Activated CD4-positive, alpha-beta T cell treated with anti-CD3 and anti-CD28 coated beads for 48 hours (primary cell): ENCODE data around the gene PSIP1.
"Not testable (repeated sequence)": the region's sequence is repeated elsewhere in the genome, so short reads cannot be mapped to it uniquely, and the experiment has no call there.

Experiments used
- DNase-seq: peaks from one replicate; pipeline ENCODE4 v3.0.0-alpha.2; 2020

PSIP1 gene

DNA sequence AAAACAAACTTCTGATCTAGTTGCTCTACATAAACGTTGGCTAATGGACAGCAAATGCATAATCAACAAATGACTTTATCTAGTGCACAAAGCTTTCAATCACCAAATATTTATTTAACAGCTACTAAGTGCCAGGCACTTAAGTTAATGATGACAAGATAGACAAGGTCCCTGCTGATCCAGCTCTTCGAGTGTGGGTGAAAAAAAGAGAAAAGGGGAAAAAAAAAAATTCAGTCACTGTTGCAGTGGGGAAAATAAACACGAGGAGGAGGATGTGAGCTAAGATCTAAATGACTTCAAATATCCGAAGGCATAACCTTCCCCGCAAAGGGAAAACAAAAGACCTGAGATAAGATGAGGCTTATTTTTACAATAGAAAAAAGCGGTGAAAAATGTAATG, 9.6 kb downstream of the PSIP1 start:
- no peak for DNase-seq

DNA sequence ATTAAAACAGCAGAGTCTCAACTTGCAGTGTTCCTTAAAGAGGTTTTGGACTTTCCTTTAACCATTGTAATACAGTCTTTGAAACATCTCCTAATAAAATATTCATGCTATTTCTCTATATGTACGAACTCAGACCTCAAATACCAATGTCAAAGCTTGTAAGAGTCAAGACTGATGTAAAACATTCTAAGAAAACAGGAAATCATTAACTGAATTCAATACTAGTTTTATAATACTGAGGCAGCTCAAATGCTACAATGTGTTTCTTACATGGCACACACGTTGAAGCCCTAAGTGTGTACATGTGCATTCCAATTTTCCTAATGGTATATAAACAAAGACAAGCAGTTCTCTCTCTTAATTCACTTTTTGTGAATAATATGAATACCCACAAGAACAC, 11.6 kb downstream of the PSIP1 start:
- no peak for DNase-seq

DNA sequence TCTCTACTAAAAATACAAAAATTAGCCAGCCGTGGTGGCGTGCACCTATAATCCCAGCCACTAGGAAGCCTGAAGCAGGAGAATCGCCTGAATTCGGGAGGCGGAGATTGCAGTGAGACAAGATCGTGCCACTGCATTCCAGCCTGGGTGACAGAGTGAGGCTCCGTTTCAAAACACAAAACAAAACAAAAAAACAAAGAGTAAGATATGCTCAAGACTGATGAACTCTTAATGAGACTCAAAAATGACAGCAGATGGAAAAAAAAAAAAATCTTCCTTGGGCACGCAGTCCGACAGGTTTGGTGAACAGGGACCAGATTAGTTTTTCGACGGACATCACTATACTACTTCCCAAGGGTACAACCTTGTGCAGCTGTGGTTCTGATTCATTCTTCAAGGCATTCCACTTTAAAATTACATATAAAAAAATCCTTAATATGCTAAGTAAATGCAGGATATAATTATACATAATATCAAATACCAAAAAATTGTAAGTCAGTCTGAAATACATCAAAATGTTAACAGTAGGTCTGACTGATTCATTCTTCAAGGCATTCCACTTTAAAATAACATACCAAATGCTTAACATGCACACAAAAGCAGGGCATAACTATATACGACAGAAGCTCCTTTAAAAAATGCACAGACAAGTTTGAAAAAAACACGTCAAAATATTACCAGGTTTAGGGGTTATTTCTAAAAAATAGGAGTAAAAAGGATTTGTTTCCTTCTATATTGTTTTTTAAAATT, 12.3 kb downstream of the PSIP1 start:
- DNase-seq = no peak

DNA sequence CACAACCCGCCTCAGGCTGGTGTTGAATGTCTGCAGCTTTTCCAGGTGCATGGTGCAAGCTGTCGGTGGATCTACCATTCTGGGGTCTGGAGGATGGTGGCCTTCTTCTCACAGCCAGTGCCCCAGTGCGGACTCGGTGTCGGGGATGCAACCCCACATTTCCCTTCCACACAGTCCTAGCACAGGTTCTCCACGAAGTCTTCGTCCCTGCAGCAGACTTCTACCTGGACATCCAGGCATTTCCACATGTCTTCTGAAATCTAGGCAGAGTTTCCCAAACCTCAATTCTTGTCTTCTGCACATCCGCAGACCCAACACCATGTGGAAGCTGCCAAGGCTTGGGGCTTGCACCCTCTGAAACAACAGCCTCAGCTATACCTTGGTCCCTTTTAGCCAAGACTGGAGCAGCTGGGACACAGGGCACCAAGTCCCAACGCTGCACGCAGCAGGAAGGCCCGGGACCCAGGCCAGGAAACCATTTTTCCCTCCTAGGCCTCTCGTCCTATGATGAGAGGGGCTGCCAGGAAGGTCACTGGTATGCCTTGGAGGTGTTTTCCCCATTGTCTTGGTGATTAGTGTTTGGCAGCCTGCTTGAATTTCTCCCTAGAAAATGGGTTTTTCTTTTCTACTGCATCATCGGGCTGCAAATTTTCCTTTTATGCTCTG, 18.2 kb downstream of the PSIP1 start:
- no peak for DNase-seq

DNA sequence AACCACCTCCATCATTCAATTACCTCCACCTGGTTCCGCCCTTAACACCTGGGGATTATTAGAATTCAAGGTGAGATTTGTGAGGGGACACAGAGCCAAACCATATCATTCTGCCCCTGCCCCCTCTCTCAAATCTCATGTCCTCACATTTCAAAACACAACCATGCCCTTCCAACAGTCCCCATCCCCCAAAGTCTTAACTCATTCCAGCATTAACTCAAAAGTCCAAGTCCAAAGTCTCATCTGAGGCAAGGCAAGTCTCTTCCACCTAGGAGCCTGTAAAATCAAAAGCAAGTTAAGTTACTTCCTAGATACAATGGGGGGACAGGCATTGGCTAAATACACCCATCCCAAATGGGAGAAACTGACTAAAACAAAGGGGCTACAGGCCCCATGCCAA, 18.8 kb downstream of the PSIP1 start:
- DNase-seq = no peak

DNA sequence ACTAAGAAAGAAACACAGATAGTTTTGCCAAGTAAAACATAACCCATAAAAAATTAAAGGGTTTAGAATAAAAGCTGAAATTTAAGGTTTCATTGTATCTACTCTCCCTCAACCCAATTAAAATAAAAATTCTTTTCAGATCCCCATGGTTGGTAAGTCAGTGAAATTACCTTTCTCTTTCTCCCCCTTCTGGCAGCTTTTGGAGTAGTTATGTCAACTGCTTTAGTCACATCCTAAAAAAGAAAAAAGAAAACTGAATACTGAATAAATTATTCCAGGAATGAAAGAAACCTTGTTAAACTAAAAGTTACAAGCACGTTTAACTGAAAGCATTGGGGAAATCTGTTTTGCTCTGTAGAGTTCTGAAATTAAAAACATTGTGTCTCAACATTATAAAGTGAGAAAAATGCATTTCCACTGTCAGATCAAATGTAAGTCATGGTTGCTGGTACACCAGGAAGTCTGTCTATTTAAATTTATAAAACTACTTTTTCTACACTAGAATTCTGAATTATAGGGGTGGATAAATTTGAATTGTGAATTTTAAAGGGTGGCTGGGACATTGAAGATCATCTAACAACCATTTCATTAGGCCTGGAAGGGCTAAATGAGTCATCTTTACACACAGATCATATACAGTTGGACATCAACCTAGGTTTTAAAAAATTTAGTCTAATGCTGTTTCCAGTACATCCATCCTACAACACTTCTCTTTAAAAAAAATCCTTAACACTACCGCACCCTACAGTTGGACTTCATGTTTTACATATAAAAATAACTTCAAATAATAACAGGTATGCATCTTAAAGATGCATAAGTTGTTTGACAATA, 24.7 kb downstream of the PSIP1 start:
- DNase-seq = no peak

DNA sequence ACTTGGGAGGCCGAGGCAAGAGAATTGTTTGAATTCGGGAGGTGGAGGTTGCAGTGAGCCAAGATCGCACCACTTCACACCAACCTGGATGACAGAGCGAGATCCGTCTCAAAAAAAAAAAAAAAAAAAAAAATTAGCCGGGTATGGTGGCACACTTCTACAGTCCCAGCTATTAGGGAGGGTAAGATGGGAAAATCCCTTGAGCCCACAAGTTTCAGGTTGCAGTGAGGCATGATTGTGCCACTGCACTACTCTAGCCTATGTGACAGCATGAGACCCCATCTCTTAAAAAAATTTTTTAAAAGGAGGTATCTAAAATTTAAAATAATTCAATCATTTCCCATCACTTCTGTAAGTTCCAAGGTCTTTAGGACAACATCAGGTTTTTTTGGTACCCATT, 26.0 kb downstream of the PSIP1 start:
- no peak for DNase-seq

DNA sequence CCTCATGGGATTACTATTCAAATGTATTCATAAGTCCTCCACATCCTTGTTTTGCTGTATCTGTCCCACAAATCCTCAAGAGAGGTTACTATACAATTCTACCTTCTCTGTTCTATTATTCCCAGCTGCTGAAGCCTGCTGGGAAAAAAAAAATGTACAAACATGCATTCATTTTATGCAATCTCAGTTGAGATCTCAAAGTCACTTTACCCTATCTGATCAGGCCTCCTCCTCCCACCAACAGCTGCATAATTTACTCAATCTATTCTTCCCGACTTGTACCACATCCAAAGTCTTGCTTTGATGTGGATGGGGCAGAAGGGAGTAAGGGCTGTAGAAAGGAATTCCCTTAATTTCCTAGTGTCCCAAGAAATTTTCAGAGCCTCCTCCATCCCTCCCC, 28.6 kb downstream of the PSIP1 start:
- DNase-seq = no peak

DNA sequence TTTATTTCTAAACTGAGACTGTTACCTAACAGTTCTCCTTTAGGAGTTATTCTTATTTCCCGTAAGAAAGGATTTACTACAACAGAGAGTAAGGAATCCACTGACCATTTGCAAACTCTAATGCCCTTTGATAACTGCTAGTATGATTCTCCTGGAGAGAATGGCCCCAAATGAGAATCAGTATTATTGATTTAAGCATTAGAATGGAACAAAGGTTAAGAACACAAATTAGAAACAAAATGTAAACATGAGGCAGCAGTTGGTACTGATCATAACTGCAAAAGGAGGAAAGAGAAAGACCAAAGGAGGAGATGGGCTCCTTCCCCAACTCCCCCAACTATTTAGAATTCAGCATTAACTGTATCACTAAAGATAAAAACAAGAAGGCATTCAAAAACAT, 30.7 kb downstream of the PSIP1 start:
- no peak for DNase-seq

DNA sequence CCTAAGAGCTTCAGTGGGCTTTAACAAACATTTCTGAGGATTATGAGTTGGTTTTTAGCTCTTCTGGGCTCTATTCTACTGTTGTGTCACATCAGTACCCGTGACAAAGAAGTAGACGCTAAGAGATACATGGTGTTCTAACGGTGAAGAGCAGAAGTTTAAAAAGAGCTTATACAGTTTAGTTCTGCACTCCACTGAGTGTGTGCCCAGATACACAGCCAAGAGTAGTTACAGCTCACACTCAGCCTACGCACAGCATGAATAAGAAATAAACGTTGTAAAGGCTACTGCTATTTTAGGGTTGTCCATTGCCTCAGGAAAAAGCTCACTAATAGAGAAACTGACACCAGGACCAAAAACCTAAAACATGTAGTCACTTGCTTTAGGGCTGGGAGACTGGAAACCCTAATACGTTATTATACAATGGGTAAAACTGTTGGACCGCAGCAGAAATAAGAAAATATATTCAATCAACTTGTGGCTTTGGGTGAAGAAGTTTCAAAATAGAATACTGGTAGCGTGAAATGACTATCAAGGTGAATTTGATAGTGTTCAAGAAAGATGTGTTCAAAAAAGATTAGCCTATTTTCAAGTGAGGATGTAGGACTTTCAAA, 34.7 kb downstream of the PSIP1 start:
- DNase-seq = no peak

DNA sequence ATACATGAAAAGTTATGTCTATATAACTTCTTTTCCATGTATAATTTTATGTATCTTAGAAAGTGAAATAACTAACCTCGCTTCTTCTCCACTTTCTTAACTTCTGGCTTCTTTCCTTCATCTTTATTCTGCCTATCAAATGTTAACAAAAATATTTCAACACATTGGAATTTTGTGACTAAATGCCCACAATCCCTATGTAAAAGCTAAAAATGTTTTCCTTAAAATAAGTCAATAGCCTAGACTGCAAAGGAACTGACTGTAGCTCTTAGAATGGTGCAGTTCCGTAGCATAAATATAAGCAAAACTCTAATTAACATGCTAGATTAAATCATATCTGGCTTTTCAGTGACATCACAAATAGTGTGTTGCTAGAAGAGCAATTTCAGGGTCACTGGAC, 40.9 kb downstream of the PSIP1 start:
- DNase-seq = no peak

DNA sequence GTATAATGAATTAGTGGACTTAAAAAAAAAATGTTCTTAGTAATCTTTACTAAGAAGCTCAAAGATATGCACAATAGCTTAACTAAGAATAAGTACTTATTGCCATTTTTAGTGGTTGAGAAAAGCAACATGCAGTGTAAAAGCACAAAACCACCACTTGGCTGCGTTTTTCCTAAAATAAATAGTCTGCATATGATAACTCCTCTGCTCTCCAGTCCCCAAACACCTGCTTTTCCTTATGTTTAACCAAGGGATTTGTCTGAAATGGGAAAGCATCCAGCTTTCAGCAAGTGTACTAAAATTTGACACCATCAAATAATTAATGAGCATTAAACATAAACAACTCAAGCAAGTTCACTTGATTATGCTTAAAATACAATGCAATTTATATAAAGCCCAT, 41.4 kb downstream of the PSIP1 start:
- no peak for DNase-seq

DNA sequence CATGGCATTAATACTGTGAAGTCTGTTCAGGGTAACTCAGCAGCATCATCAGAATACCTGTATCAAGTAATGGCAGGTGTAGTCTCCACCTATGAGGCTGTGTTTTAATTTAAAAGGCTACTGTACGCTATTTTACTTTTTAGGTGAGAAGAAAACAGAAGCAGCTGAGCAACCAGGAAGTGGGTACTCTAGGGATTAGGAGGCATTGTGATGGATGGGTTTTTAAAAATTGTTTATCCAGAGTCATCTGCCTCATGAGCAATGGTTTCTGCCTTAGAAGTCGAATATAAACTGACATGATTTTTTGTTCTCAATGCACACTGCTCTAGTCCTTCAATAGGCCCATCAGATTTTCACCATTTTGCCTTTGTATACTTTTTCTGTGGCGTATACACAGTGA, 42.6 kb downstream of the PSIP1 start:
- no peak for DNase-seq

DNA sequence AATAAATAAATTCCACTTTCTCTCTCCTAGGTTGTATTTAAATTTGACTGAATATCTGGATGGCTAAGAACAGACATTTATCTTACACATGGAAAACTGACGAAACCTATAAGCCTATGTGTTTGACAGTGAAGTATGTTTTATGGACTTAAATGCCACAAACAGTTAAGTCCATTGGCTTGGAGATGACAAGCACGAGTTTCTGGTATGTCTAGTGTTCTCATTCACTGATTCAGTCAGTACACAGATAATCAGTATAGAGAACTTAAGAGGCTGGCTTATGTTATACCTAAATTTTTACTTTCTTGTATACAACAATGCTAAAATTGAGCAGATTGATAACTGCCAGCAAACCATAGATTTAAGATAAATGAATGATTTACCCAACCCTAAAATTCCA, 49.2 kb downstream of the PSIP1 start:
- DNase-seq = no peak

DNA sequence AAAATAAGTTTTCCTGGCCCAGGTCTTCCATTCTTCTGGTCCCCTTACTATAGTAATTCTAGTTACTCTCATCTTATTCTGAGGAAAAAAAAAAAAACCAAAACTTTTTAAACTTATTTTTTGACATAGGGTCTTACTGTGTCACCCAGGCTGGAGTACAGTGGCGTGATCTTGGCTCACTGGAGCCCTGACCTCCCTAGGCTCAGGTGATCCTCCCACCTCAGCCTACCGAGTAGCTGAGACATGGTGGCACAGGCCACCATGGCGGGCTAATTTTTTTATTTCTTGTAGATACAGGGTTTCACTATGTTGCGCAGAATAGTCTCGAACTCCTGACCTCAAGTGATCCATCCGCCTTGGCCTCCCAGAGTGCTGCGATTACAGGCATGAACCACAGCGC, 49.7 kb downstream of the PSIP1 start:
- DNase-seq = no peak

DNA sequence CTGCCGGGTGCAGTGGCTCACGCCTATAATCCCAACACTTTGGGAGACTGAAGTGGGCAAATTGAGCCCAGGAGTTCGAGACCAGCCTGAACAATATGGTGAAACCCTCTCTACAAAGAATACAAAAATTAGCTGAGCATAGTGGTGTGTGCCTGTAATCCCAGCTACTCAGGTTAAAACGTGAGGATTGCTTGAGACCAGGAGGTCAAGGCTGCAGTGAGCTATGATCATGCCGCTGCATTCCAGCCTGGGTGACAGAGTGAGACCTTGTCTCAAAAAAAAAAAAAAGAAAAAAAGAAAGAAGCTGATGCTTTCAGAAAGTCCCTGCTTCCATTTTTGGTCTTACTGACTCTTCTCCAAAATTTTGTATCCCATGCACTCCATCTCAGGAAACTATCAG, 56.8 kb downstream of the PSIP1 start:
- DNase-seq = no peak

DNA sequence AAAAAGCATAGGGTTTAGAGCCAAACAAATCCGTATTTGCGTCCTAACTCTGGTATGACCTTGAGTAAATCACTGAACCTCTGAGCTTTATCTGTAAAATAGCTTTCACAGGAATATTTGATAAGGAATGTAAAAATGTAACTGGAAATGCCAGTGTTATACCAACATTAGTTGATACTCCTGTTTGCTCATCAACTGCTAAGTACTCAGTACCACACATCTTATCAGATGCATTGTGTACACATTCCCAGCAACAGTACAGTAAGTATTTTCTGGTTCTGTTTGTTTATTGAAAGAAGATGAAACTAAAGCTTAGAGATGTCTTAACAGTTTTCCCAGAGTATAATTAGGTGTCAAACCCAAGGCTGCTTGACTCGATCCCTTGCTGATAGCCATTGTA, 66.6 kb downstream of the PSIP1 start:
- no peak for DNase-seq

DNA sequence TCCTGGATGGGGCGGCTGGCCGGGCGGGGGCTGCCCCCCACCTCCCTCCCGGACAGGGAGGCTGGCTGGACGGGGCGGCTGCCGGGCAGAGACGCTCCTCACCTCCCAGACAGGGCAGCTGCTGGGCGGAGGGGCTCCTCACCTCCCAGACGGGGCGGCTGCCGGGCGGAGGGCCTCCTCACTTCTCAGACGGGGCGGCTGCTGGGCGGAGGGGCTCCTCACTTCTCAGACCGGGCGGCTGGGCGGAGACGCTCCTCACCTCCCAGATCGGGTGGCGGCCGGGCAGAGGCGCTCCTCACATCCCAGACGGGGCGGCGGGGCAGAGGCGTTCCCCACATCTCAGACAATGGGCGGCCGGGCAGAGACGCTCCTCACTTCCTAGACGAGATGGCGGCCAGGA, 68.5 kb downstream of the PSIP1 start:
- DNase-seq = not testable (repeated sequence)

DNA sequence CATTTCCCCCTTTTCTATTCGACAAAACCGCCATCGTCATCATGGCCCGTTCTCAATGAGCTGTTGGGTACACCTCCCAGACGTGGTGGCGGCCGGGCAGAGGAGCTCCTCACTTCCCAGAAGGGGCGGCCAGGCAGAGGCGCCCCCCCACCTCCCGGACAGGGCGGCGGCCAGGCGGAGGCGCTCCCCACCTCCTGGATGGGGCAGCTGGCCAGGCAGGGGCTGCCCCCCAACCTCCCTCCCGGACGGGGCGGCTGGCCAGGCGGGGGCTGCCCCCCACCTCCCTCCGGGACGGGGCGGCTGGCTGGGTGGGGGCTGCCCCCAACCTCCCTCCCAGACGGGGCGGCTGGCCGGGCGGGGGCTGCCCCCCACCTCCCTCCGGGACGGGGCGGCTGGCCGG, 68.9 kb downstream of the PSIP1 start:
- DNase-seq = not testable (repeated sequence)

DNA sequence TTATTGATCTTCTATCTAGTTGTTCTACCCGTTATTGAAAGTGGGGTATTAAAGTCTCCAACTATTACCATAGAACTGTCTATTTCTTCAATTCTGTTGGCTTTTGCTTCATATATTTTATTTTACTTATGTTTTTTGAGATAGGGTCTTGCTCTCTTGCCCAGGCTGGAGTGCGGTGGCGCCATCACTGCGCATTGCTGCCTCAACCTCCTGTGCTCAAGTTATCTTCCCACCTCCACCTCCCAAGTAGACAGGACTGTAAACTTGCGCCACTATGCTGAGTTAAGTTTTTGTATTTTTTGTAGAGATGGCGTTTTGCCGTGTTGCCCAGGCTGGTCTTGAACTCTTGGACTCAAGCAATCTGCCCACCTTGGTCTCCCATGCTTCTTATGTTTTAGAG, 71.9 kb downstream of the PSIP1 start:
- no peak for DNase-seq

DNA sequence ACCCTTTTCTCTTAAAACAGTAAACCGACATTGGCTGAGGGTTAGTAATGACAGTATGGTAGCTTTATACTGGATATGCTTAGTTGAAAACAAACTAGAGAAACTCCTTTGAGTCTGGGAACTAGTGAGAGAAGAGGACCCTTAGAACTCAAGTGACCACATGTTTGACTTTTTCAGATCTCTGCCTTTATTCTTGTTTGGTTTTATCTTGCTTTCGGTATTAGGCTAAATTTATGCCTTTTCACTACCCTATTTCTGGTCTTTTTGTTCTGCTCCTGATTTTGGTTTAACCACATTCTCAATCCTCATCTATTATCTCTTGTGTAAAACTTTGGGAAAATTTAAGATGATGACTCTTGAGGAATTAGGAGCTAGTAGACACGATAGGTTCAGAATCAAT, 77.1 kb downstream of the PSIP1 start:
- DNase-seq = no peak

DNA sequence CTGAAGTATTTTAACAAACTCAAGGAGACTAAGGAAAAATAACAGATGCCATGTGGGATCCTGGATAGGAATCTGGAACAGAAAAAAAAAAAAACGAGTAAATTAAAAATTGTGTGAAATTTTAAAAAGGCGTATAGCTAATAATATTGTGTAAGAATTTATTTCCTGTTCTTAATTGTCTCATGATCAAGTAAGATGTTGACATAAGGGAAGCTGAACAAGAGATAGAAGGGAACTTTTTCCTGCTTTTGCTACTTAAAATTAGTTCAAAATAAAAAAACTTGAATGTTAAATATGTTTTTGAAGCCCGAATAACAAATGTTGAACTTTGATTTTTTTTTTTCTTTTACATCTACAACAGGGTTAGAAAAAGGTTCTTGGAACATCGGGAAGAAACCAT, 77.6 kb downstream of the PSIP1 start:
- DNase-seq = no peak
